HG03354 (cell line): Measurements from ENCODE around the gene BMPR1A.
"Not testable (repeated sequence)": the region's sequence is repeated elsewhere in the genome, so short reads cannot be mapped to it uniquely, and the experiment has no call there.

Source experiments
- ATAC-seq: cut with Tn5 transposase; IDR thresholded peaks from one replicate; pipeline ENCODE4 v1.9.1; 2021; ENCODE audit warnings: mild to moderate bottlenecking; ENCODE audit not compliant: unreplicated experiment, poor library complexity, severe bottlenecking

Gene BMPR1A

GRCh38 chr10:86829472-86829871, 73.1 kb downstream of the BMPR1A start:
- no peak for ATAC-seq

GRCh38 chr10:86830043-86830591, 73.7 kb downstream of the BMPR1A start:
- no peak for ATAC-seq

- ATAC-seq: no peak
These were observed 77.5 kb downstream of the BMPR1A start for GRCh38 chr10:86833969-86834368.

- ATAC-seq: no peak
These were observed 79.6 kb downstream of the BMPR1A start for GRCh38 chr10:86836044-86836443.

GRCh38 chr10:86837663-86838062, 81.2 kb downstream of the BMPR1A start:
- no peak for ATAC-seq

GRCh38 chr10:86840498-86840897, 84.1 kb downstream of the BMPR1A start:
- no peak for ATAC-seq

GRCh38 chr10:86846088-86846487, 89.7 kb downstream of the BMPR1A start:
- no peak for ATAC-seq

- ATAC-seq: no peak
These were observed 92.3 kb downstream of the BMPR1A start for GRCh38 chr10:86848747-86849146.

- no peak for ATAC-seq
These were observed 92.9 kb downstream of the BMPR1A start for GRCh38 chr10:86849181-86849894.

GRCh38 chr10:86850481-86850880, 94.1 kb downstream of the BMPR1A start:
- ATAC-seq: no peak

GRCh38 chr10:86851328-86852207, 95.1 kb downstream of the BMPR1A start:
- no peak for ATAC-seq

- not testable (repeated sequence) for ATAC-seq
These were observed 97.2 kb downstream of the BMPR1A start for GRCh38 chr10:86853582-86853981.

- ATAC-seq: no peak
These were observed 99.1 kb downstream of the BMPR1A start for GRCh38 chr10:86855513-86855912.

- no peak for ATAC-seq
These were observed 99.7 kb downstream of the BMPR1A start for GRCh38 chr10:86856156-86856555.

- ATAC-seq: no peak
These were observed 100.8 kb downstream of the BMPR1A start for GRCh38 chr10:86857128-86857721.

- no peak for ATAC-seq
These were observed 101.6 kb downstream of the BMPR1A start for GRCh38 chr10:86858011-86858410.

GRCh38 chr10:86861351-86861750, 104.9 kb downstream of the BMPR1A start:
- no peak for ATAC-seq

- ATAC-seq: no peak
These were observed 106.0 kb downstream of the BMPR1A start for GRCh38 chr10:86862373-86862772.

- ATAC-seq: no peak
These were observed 106.5 kb downstream of the BMPR1A start for GRCh38 chr10:86862786-86863483.

GRCh38 chr10:86863484-86863842, 107.0 kb downstream of the BMPR1A start:
- ATAC-seq: no peak
